SJCRH30 (cell line): ENCODE results near the gene APOBEC3C. TPM values are rescaled to one million over a fixed set of nuclear protein-coding genes. Genes with fewer than 3 reads are reported as not detected.
"Not testable (repeated sequence)": the region's sequence is repeated elsewhere in the genome, so short reads cannot be mapped to it uniquely, and the experiment has no call there.

Source experiments
- DNase-seq, 2 experiments: peaks; one replicate each; pipeline ENCODE4 v3.0.0-alpha.2; 2015 to 2020
- H3K27ac ChIP-seq: fragments of 250-450 bp; sonication (Bioruptor Pico); 2 replicates; pipeline ENCODE4 v1.5.1; 2020; ENCODE audit warnings: mild to moderate bottlenecking, moderate library complexity
- H3K27me3 ChIP-seq: fragments of 250-450 bp; sonication (Bioruptor Pico); 2 replicates; pipeline ENCODE4 v1.5.1; 2020; ENCODE audit warnings: mild to moderate bottlenecking, moderate library complexity
- H3K36me3 ChIP-seq: fragments of 250-450 bp; sonication (Bioruptor Pico); 2 replicates; pipeline ENCODE4 v1.5.1; 2020; ENCODE audit warnings: mild to moderate bottlenecking, moderate library complexity
- H3K4me1 ChIP-seq: fragments of 250-450 bp; sonication (Bioruptor Pico); 2 replicates; pipeline ENCODE4 v1.5.1; 2020; ENCODE audit warnings: mild to moderate bottlenecking, moderate library complexity
- H3K4me3 ChIP-seq: fragments of 250-450 bp; sonication (Bioruptor Pico); 2 replicates; pipeline ENCODE4 v1.5.1; 2020; ENCODE audit warnings: mild to moderate bottlenecking, moderate library complexity
- H3K9me3 ChIP-seq: fragments of 250-450 bp; sonication (Bioruptor Pico); replicated peaks from 2 replicates; pipeline ENCODE4 v1.5.1; 2020; ENCODE audit warnings: mild to moderate bottlenecking, moderate library complexity
- total RNA-seq: library from RNA; depleted of rRNA; stranded (reverse); fragments of >200 nt; shearing (Covaris generic); gene quantifications from 2 replicates; pipeline ENCODE4 v1.2.3, GENCODE V29; 2014

Gene APOBEC3C
- total RNA-seq, 1 experiment from 2014 or later: 2.6 TPM

GRCh38 chr22:38997518-38997917 lies 16.5 kb upstream of the APOBEC3C start:
- DNase-seq: no peak
- H3K27me3 ChIP-seq: no peaks in the 10 kb centered on the region; the same call in 1 of the 2 replicates
- no peaks in the 10 kb centered on the region for H3K9me3 ChIP-seq
- H3K36me3 ChIP-seq: no peaks in the 10 kb centered on the region
- H3K27ac ChIP-seq: no peak overlapping the region
- H3K4me1 ChIP-seq: no peaks in the 10 kb centered on the region
- H3K4me3 ChIP-seq: no peak overlapping the region

DNA sequence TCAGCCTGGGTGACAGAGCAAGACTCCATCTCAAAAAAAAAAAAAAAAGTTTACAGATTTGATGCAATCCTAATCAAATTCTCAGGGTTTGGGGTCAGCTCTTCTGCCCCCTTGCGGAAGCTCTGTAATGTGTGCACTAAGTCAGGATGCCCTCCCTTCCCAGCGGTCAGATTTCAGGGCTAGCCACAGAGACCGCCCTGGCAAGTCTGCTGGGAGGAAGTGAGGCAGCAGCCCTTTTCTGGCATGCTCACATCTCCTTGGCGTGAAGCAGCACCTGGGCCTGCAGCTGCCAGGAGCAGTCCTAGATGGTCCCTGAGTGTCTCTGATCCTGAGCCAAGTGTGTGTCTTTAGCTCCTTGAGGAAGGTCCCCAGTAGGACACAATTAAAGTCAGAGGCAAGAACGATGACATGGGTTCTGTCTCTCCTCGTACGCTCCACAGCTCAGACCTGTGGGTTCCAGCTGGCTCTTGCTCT lies 10.9 kb upstream of the APOBEC3C start:
- no peak overlapping the region for H3K27ac ChIP-seq
- DNase-seq: peak; percentile 66 to 83
- H3K9me3 ChIP-seq: no peaks in the 10 kb centered on the region
- peaks cover 3% of the 10 kb centered on the region; the same call in 1 of the 2 replicates for H3K4me1 ChIP-seq
- no peaks in the 10 kb centered on the region for H3K36me3 ChIP-seq
- no peak overlapping the region for H3K4me3 ChIP-seq
- H3K27me3 ChIP-seq: no peaks in the 10 kb centered on the region

DNA sequence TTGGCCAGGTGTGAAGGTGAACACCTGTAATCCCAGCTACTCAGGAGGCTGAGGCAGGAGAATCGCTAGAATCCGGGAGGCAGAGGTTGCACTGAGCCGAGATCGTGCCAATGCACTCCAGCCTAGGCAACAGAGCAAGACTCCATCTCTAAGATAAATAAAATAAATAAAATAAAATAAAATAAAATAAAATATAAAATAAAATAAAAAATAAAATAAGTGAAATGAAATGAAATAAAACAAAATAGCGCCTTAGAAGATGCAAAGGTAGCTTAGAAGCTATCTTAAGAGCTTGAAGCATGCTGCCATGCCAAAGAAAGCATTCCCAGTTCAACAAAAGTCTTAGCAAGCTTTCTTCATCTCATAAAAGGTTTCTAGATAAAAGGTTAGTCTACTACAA lies 6.9 kb upstream of the APOBEC3C start:
- peaks cover 3% of the 10 kb centered on the region; the same call in 1 of the 2 replicates for H3K4me1 ChIP-seq
- H3K27ac ChIP-seq: no peak overlapping the region
- DNase-seq: no peak
- no peaks in the 10 kb centered on the region for H3K9me3 ChIP-seq
- H3K36me3 ChIP-seq: no peaks in the 10 kb centered on the region
- no peaks in the 10 kb centered on the region for H3K27me3 ChIP-seq
- no peak overlapping the region for H3K4me3 ChIP-seq

- not testable (repeated sequence) for H3K36me3 ChIP-seq, H3K27me3 ChIP-seq, DNase-seq, H3K4me1 ChIP-seq, H3K9me3 ChIP-seq, H3K4me3 ChIP-seq, H3K27ac ChIP-seq
Observed at GRCh38 chr22:39008271-39008850, 5.7 kb upstream of the APOBEC3C start.

DNA sequence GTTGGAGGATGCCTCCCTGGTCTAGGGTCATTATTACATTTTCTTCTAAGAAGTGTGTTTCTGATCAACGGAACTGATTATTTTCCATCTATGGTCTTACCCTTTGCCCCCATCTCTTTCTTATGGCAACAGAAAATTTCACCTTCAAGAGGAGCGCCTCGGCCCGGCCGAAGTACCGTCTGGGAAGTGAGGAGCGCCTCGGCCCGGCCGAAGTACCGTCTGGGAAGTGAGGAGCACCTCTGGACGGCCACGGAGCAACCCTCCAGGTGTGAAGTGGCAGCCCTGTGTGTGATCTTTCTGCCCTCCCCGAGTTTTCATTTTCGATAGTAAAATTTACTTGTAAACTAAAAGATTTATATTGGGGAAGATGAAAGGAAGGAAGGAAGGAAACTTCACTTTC lies 3.1 kb upstream of the APOBEC3C start:
- Histone ChIP-seq H3K36me3 (no peaks in the 10 kb centered on the region), H3K4me3 (no peak overlapping the region), H3K4me1 (no peaks in the 10 kb centered on the region), H3K27ac (no peak overlapping the region), H3K9me3 (no peaks in the 10 kb centered on the region), H3K27me3 (no peaks in the 10 kb centered on the region)
- no peak for DNase-seq

GRCh38 chr22:39012533-39013511 lies 1.2 kb upstream of the APOBEC3C start:
- Histone ChIP-seq H3K36me3 (no peaks in the 10 kb centered on the region), H3K27ac (no peak overlapping the region), H3K4me1 (no peaks in the 10 kb centered on the region), H3K4me3 (no peak overlapping the region), H3K9me3 (no peaks in the 10 kb centered on the region), H3K27me3 (no peaks in the 10 kb centered on the region)
- no peak for DNase-seq

GRCh38 chr22:39013561-39013941 lies 506 bp upstream of the APOBEC3C start:
- H3K27ac ChIP-seq, H3K4me3 ChIP-seq, H3K9me3 ChIP-seq, H3K4me1 ChIP-seq, H3K36me3 ChIP-seq, H3K27me3 ChIP-seq, DNase-seq: not testable (repeated sequence)

DNA sequence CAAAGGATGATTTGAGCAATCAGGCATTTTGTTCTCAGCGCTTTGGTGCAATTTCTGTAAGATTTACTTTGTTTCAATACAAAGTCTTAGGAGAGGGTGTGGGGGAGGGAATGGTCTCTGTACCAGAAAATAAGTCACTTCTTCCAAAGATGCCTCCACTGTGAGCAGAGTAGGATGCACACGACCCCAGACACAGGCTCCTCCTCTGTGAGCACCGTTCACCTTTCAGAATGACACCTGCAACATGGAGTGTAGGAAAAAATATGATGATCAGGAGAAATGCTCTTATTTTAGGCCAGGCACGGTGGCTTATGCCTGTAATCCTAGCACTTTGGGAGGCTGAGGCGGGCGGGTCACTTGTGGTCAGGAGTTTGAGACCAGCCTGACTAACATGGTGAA lies 665 bp downstream of the APOBEC3C start:
- H3K27ac ChIP-seq, DNase-seq: not testable (repeated sequence)

DNA sequence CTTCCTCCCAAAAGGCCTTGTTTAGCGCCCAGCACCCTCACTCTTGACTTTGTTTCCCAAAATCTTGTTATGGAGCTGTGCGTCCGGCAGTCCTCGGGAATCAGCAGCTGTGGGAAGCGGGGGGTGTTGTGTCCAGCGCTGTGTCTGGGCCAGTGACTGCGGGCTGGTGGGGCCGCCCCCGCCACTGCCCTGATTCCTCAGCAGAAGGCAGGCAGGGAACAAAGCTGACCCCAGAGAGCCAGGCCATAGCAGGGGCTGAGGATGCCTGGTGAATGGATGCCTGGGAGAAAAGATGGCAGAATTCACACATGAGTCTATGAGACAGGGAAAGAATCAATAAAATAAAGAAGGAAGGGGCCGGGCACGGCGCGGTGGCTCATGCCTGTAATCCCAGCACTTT lies 2.5 kb downstream of the APOBEC3C start:
- H3K4me3 ChIP-seq: no peak overlapping the region
- no peaks in the 10 kb centered on the region for H3K27me3 ChIP-seq
- no peak for DNase-seq
- no peak overlapping the region for H3K27ac ChIP-seq
- H3K9me3 ChIP-seq: no peaks in the 10 kb centered on the region
- no peaks in the 10 kb centered on the region for H3K36me3 ChIP-seq
- H3K4me1 ChIP-seq: no peaks in the 10 kb centered on the region

More for the DNA sequence above, 665 bp downstream of the APOBEC3C start:
- H3K4me1 ChIP-seq, H3K27me3 ChIP-seq, H3K36me3 ChIP-seq, H3K9me3 ChIP-seq: not testable (repeated sequence)
- peak overlapping the region; percentile 51 for H3K4me3 ChIP-seq

GRCh38 chr22:39017596-39018365 lies 3.7 kb downstream of the APOBEC3C start:
- no peak overlapping the region for H3K27ac ChIP-seq
- no peaks in the 10 kb centered on the region for H3K9me3 ChIP-seq
- no peak overlapping the region for H3K4me3 ChIP-seq
- DNase-seq: no peak
- no peaks in the 10 kb centered on the region for H3K4me1 ChIP-seq
- H3K27me3 ChIP-seq: no peaks in the 10 kb centered on the region
- no peaks in the 10 kb centered on the region for H3K36me3 ChIP-seq

DNA sequence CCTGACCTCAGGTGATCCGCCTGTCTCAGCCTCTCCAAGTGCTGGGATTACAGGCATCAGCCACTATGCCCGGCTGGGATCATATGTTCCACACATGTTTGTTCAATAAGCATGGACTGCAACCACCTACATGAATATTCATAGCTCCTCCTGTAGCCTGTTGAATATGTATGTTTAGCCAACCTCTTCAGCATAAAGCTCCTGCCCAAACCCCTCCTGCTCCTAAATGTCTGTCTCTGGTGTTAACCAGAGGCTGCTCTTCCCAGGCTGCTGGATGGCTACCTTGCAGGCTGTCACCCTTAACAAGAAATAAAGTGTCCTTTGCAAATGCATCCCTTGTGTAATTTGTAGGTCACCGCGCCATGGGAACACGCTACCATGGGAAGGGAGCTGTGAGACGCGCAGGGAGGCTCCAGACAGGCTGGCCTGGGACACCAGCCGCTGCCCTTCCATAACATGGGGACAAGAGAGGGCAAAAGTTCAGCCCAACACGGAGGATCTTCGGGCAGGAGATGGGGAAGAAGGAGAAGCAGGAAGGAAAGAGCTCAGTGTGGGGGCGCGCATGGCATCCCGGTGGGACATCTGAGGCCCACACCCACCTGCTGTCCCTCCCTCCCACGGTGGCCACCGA lies 6.1 kb downstream of the APOBEC3C start:
- H3K27me3 ChIP-seq, DNase-seq, H3K27ac ChIP-seq, H3K36me3 ChIP-seq, H3K4me1 ChIP-seq, H3K9me3 ChIP-seq: not testable (repeated sequence)
- H3K4me3 ChIP-seq: peak overlapping the region; percentile 30; the same call in 1 of the 2 replicates

GRCh38 chr22:39021552-39022250 lies 7.6 kb downstream of the APOBEC3C start:
- no peaks in the 10 kb centered on the region for H3K36me3 ChIP-seq
- no peak overlapping the region for H3K4me3 ChIP-seq
- no peak overlapping the region for H3K27ac ChIP-seq
- DNase-seq: no peak
- no peaks in the 10 kb centered on the region for H3K27me3 ChIP-seq
- no peaks in the 10 kb centered on the region for H3K4me1 ChIP-seq
- no peaks in the 10 kb centered on the region for H3K9me3 ChIP-seq

GRCh38 chr22:39024519-39025308 lies 10.7 kb downstream of the APOBEC3C start:
- no peaks in the 10 kb centered on the region for H3K9me3 ChIP-seq
- no peak for DNase-seq

More at GRCh38 chr22:39024519-39025308, 10.7 kb downstream of the APOBEC3C start:
- Histone ChIP-seq H3K4me3 (no peak overlapping the region), H3K27ac (no peak overlapping the region), H3K27me3 (no peaks in the 10 kb centered on the region), H3K4me1 (no peaks in the 10 kb centered on the region), H3K36me3 (no peaks in the 10 kb centered on the region)
